HG02571 (cell line): ENCODE results near the gene DNAAF6.
A peak's percentile ranks its signal among the peaks of the same experiment; 100 is the strongest.
"Not testable (repeated sequence)": the region's sequence is repeated elsewhere in the genome, so short reads cannot be mapped to it uniquely, and the experiment has no call there.

Source experiments
- ATAC-seq: cut with Tn5 transposase; IDR thresholded peaks from one replicate; pipeline ENCODE4 v1.9.1; 2021; ENCODE audit warnings: mild to moderate bottlenecking, moderate library complexity; ENCODE audit not compliant: unreplicated experiment

DNAAF6 gene

GRCh38 chrX:107205770-107206696 is at the start of gene DNAAF6, which contains the start of gene NUP62CL:
DNAAF6 (plus strand) TSS chrX:107206611; CDS start chrX:107212876, 6,265 bp downstream.
NUP62CL (minus strand) TSS chrX:107206433; CDS start chrX:107175146, 31,287 bp downstream.
- ATAC-seq = peak; percentile 93

GRCh38 chrX:107157618-107158017 is 48.8 kb upstream of the DNAAF6 start:
- not testable (repeated sequence) for ATAC-seq

GRCh38 chrX:107167163-107167921 is 39.1 kb upstream of the DNAAF6 start:
- ATAC-seq = no peak

- no peak for ATAC-seq
Measured at GRCh38 chrX:107168257-107168656, 38.2 kb upstream of the DNAAF6 start.

- no peak for ATAC-seq
Measured at GRCh38 chrX:107168712-107169111, 37.7 kb upstream of the DNAAF6 start.

GRCh38 chrX:107171369-107172102 is 34.9 kb upstream of the DNAAF6 start:
- ATAC-seq = no peak

- no peak for ATAC-seq
Measured at GRCh38 chrX:107197319-107197718, 9.1 kb upstream of the DNAAF6 start.

- not testable (repeated sequence) for ATAC-seq
Measured at GRCh38 chrX:107198074-107198473, 8.3 kb upstream of the DNAAF6 start.

- ATAC-seq = no peak
Measured at GRCh38 chrX:107199491-107199890, 6.9 kb upstream of the DNAAF6 start.

GRCh38 chrX:107204068-107204605 is 2.3 kb upstream of the DNAAF6 start:
- ATAC-seq = no peak

- no peak for ATAC-seq
Measured at GRCh38 chrX:107206697-107207065, 270 bp downstream of the DNAAF6 start.

- ATAC-seq = no peak
Measured at GRCh38 chrX:107207089-107207488, 678 bp downstream of the DNAAF6 start.

GRCh38 chrX:107207943-107208342 is 1.5 kb downstream of the DNAAF6 start:
- no peak for ATAC-seq

GRCh38 chrX:107213477-107213876 is 7.1 kb downstream of the DNAAF6 start:
- ATAC-seq = no peak

GRCh38 chrX:107226757-107227156 is 20.3 kb downstream of the DNAAF6 start:
- ATAC-seq = no peak

- no peak for ATAC-seq
Measured at GRCh38 chrX:107227780-107228485, 21.5 kb downstream of the DNAAF6 start.

- ATAC-seq = no peak
Measured at GRCh38 chrX:107228486-107228819, 22.0 kb downstream of the DNAAF6 start.

- no peak for ATAC-seq
Measured at GRCh38 chrX:107272431-107272921, 66.1 kb downstream of the DNAAF6 start.

GRCh38 chrX:107273795-107274194 is 67.4 kb downstream of the DNAAF6 start:
- ATAC-seq = no peak

GRCh38 chrX:107288676-107289075 is 82.3 kb downstream of the DNAAF6 start:
- no peak for ATAC-seq
